ENCODE results near the gene PANK4. TPM values are rescaled to one million over a fixed set of nuclear protein-coding genes. Genes with fewer than 3 reads are reported as not detected.

The PANK4 gene
- total and polyA plus RNA-seq, 10 of the 15 experiments (the other 5 are each of a cell fraction or from before 2014, with no cell fraction given): 0.35 to 38.0 (median 18.6) TPM

- H3K4me2 ChIP-seq (ENCODE audit: control insufficient read depth, insufficient read depth): no peak overlapping the region
- H3K4me1 ChIP-seq (ENCODE audit: control insufficient read depth, insufficient read depth, low read length): peaks cover 17% of the 10 kb centered on the region
- no peak for ATAC-seq
- ChIA-PET RAD21 (ENCODE audit: unreplicated experiment) (no interaction called here), SMC1A (ENCODE audit: uncharacterized antibody, unreplicated experiment) (no interaction called here), POLR2A (no interaction called here), CTCF (no interaction called here)
- no peak for TF ChIP-seq NRF1 (conservative IDR thresholded peaks at IDR 0.05; ENCODE audit: low read depth, low read length)
- no peak for TF ChIP-seq RAD21 (IDR thresholded peaks at IDR 0.05; ENCODE audit: insufficient read depth, low read depth, low read length)
- TF ChIP-seq FOXM1 (IDR thresholded peaks at IDR 0.05; ENCODE audit: low read depth, low read length): no peak
- TF ChIP-seq MXI1 (IDR thresholded peaks at IDR 0.05; ENCODE audit: low read depth, low read length): no peak
- TF ChIP-seq SREBF2 (IDR thresholded peaks at IDR 0.05; ENCODE audit: low read length): no peak
- TF ChIP-seq SREBF1 (IDR thresholded peaks at IDR 0.05; ENCODE audit: low read length): no peak
- TF ChIP-seq NKRF (conservative IDR thresholded peaks at IDR 0.05): no peak
- no peak for TF ChIP-seq SP1 (IDR thresholded peaks at IDR 0.05; ENCODE audit: low read depth, low read length)
- no peak for TF ChIP-seq CREM (IDR thresholded peaks at IDR 0.05; ENCODE audit: low read depth)
- TF ChIP-seq EZH2 (IDR thresholded peaks at IDR 0.05; ENCODE audit: borderline replicate concordance, control insufficient read depth, low read depth, low read length): no peak
- no peak for TF ChIP-seq RELA (IDR thresholded peaks at IDR 0.05; ENCODE audit: borderline replicate concordance, partially characterized antibody)
- TF ChIP-seq USF2 (IDR thresholded peaks at IDR 0.05; ENCODE audit: borderline replicate concordance, low read depth, low read length): no peak
- TF ChIP-seq EP300 (IDR thresholded peaks at IDR 0.05; ENCODE audit: borderline replicate concordance in 1 of 2, control insufficient read depth in 1 of 2, low read depth in 2 of 2, low read length in 2 of 2): no peak
- no peak for TF ChIP-seq TARDBP (IDR thresholded peaks at IDR 0.05; ENCODE audit: borderline replicate concordance)
- TF ChIP-seq JUNB (IDR thresholded peaks at IDR 0.05): no peak
- no peak for TF ChIP-seq BCL11A (IDR thresholded peaks at IDR 0.05; ENCODE audit: low read depth, low read length)
- TF ChIP-seq TCF3 (IDR thresholded peaks at IDR 0.05; ENCODE audit: borderline replicate concordance, insufficient read depth, low read depth, low read length): no peak
- no peaks in the 10 kb centered on the region for H3K9me3 ChIP-seq (replicated peaks; ENCODE audit: control insufficient read depth, insufficient read depth, low read length)
- H3K27ac ChIP-seq (ENCODE audit: control insufficient read depth, insufficient read depth): no peak overlapping the region
- H3K9ac ChIP-seq (ENCODE audit: control insufficient read depth, insufficient read depth, low read length): no peak overlapping the region
- FAIRE-seq: no peak
- in situ Hi-C loops (cut with MboI) (loop anchor here (10.0 kb wide), 1 partner anchor 317 kb away; no protein-coding TSS in a partner anchor), intact Hi-C loops (cut with micrococcal nuclease; ENCODE audit: unreplicated experiment) (no loop called here)
- no TSS peak for BruUV-seq (replicated peaks)
- H2AFZ ChIP-seq (ENCODE audit: control insufficient read depth, low read depth, low read length): no peak overlapping the region
- H3K4me3 ChIP-seq: no peak overlapping the region
- 88% methylated on average over 7 of the region's 7 CpGs for WGBS (ENCODE audit: insufficient coverage, insufficient replicate concordance, low lambda C conversion rate, missing lambda C conversion rate)
- no peaks in the 10 kb centered on the region for H3K27me3 ChIP-seq (replicated peaks in 1 of 2; ENCODE audit: control insufficient read depth in 2 of 2, insufficient read depth in 2 of 2, low read length in 1 of 2)
- H3K79me2 ChIP-seq (ENCODE audit: control insufficient read depth, insufficient read depth, low read length): peaks cover 36% of the 10 kb centered on the region
- DNase-seq (ENCODE audit: low read depth, low spot score): no peak
- H3K36me3 ChIP-seq (ENCODE audit: control insufficient read depth in 2 of 2, insufficient read depth in 2 of 2, low read length in 1 of 2): peaks cover 8 to 34% of the 10 kb centered on the region in 2 experiments; a peak in 3 of 4 replicates
- peaks cover 3% of the 10 kb centered on the region; the same call in 1 of the 2 replicates for H4K20me1 ChIP-seq (ENCODE audit: control insufficient read depth, insufficient read depth)
Measured at GRCh38 chr1:2522230-2522629, 4.2 kb downstream of the PANK4 start.

Measured in GM12878 (cell line).